GM12878 (cell line): ENCODE results near the gene GATAD2B. TPM values are rescaled to one million over a fixed set of nuclear protein-coding genes. Genes with fewer than 3 reads are reported as not detected.
A peak's percentile ranks its signal among the peaks of the same experiment; 100 is the strongest.

Source experiments
- CBX3 ChIP-seq: fragments of 200-600 bp; sonication (generic); IDR thresholded peaks from 2 replicates; pipeline ENCODE4 v1.6.1; 2016; ENCODE audit warnings: low read depth, borderline replicate concordance
- FOXM1 ChIP-seq: IDR thresholded peaks from 2 replicates; pipeline ENCODE4 v1.6.1; 2012; ENCODE audit warnings: low read depth, mild to moderate bottlenecking, inconsistent platforms, low read length, moderate library complexity
- HCFC1 ChIP-seq: fragments of 150-350 bp; IDR thresholded peaks from 2 replicates; pipeline ENCODE4 v1.6.1; 2014; ENCODE audit warnings: low read length
- IRF4 ChIP-seq: IDR thresholded peaks from 2 replicates; pipeline ENCODE4 v1.6.1; 2011; ENCODE audit warnings: low read depth, low read length
- NR2F1 ChIP-seq: fragments of 450-650 bp; conservative IDR thresholded peaks from 2 replicates; pipeline ENCODE4 v1.6.1; 2017; ENCODE audit warnings: mild to moderate bottlenecking
- SMAD5 ChIP-seq: IDR thresholded peaks from 2 replicates; pipeline ENCODE4 v1.6.1; 2016; ENCODE audit warnings: antibody characterized with exemption, low read depth
- SMC3 ChIP-seq: IDR thresholded peaks from 2 replicates; pipeline ENCODE4 v1.6.1; 2011; ENCODE audit warnings: low read length, improper control_type of control experiment, borderline replicate concordance
- TAF1 ChIP-seq: IDR thresholded peaks from 2 replicates; pipeline ENCODE4 v1.6.1; 2011; ENCODE audit warnings: mild to moderate bottlenecking, low read depth, low read length, borderline replicate concordance
- TCF12 ChIP-seq: IDR thresholded peaks from 2 replicates; pipeline ENCODE4 v1.6.1; 2011; ENCODE audit warnings: low read depth, mild to moderate bottlenecking, low read length
- ZNF207 ChIP-seq: fragments of 450-650 bp; IDR thresholded peaks from 2 replicates; pipeline ENCODE4 v1.6.1; 2014; ENCODE audit warnings: antibody characterized with exemption, mild to moderate bottlenecking, borderline replicate concordance
- ZNF217 ChIP-seq: fragments of 450-650 bp; IDR thresholded peaks from 2 replicates; pipeline ENCODE4 v1.6.1; 2017; ENCODE audit warnings: antibody characterized with exemption, mild to moderate bottlenecking
- ZNF24 ChIP-seq: fragments of 450-650 bp; IDR thresholded peaks from 2 replicates; pipeline ENCODE4 v1.6.1; 2017; ENCODE audit warnings: antibody characterized with exemption, mild to moderate bottlenecking
- polyA plus RNA-seq, 11 experiments: library from polyadenylated mRNA; depleted of rRNA in 4 of 11; unstranded in 6 of 11; stranded (reverse) in 5 of 11; fragments of >200 nt; fragmentation: Nextera tagmentation in 4 of 11; fragmentation: Illumina TruSeq in 1 of 11; extraction: Ambion mirVana in 4 of 11; extraction: Trizol in 1 of 11; gene quantifications; 1 replicate in 1 of 11; 2 replicates in 10 of 11; pipeline versions ENCODE4 v1.2.1 to v1.2.3, GENCODE V29; 2011 to 2016; ENCODE audit warnings: inconsistent platforms in 2 of 11, missing spikeins in 2 of 11, low read depth in 1 of 11
- total RNA-seq, 4 experiments: library from RNA; depleted of rRNA in 3 of 4; stranded (reverse); fragments of >200 nt in 3 of 4; fragmentation: Illumina TruSeq in 1 of 4; extraction: Trizol in 1 of 4; gene quantifications; 2 replicates each; pipeline versions ENCODE4 v1.2.1 to v1.2.3, GENCODE V29; 2013 to 2021
- TF ChIP-seq, protein P1 (sequence below): IDR thresholded peaks from 2 replicates; pipeline ENCODE4 v1.6.1; 2012; ENCODE audit warnings: improper control_type of control experiment, low read depth, low read length; ENCODE audit not compliant: insufficient replicate concordance
- TF ChIP-seq, protein P2 (sequence below): fragments of 150-350 bp; IDR thresholded peaks from 2 replicates; pipeline ENCODE4 v1.6.1; 2016; ENCODE audit warnings: low read depth, low read length
- TF ChIP-seq, protein P3 (sequence below): IDR thresholded peaks from 2 replicates; pipeline ENCODE4 v1.6.1; 2011; ENCODE audit warnings: borderline replicate concordance, low read depth, mild to moderate bottlenecking, moderate library complexity, low read length; ENCODE audit not compliant: insufficient read depth, poor library complexity, severe bottlenecking
- TF ChIP-seq, protein P4 (sequence below): IDR thresholded peaks from 2 replicates; pipeline ENCODE4 v1.6.1; 2011; ENCODE audit warnings: low read depth, mild to moderate bottlenecking, low read length, moderate library complexity, borderline replicate concordance; ENCODE audit errors: extremely low read depth
- TF ChIP-seq, protein P5 (sequence below): fragments of 450-650 bp; IDR thresholded peaks from 2 replicates; pipeline ENCODE4 v1.6.1; 2016; ENCODE audit warnings: mild to moderate bottlenecking

Gene GATAD2B
- total and polyA plus RNA-seq, 10 of the 15 experiments (the other 5 are each of a cell fraction or from before 2014, with no cell fraction given), result 2.4 to 63.1 (median 8.7) TPM

DNA sequence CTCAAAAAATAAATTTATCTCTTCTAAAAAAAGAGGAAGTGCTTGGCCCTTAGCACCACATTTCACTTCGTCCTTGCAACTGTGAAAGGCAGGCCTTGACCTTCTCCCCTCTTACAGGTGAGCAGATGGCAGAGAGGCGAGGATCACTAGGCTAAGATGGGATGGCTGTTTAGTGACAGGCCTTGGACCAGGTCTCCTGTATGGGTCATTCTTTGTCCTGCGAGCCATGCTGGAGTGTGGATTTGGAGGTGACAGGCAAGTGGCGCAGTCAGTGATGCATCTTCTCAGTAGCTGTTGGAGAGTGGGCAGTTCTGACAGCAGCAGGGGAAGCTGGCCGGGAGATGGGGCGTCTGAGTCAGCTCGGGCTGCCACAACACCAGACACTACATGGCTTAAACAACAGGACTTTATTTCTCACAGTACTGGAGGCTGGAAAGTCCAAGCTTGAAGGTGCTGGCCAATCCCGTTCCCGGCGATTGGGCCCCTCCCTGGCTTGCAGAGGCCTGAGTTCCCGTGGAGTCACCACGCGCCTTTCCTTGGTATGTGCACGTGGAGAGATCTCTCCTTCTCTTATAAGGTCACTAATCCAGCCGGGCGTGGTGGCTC is 131.0 kb downstream of the GATAD2B start (continued):
- TF ChIP-seq, protein P1, sequence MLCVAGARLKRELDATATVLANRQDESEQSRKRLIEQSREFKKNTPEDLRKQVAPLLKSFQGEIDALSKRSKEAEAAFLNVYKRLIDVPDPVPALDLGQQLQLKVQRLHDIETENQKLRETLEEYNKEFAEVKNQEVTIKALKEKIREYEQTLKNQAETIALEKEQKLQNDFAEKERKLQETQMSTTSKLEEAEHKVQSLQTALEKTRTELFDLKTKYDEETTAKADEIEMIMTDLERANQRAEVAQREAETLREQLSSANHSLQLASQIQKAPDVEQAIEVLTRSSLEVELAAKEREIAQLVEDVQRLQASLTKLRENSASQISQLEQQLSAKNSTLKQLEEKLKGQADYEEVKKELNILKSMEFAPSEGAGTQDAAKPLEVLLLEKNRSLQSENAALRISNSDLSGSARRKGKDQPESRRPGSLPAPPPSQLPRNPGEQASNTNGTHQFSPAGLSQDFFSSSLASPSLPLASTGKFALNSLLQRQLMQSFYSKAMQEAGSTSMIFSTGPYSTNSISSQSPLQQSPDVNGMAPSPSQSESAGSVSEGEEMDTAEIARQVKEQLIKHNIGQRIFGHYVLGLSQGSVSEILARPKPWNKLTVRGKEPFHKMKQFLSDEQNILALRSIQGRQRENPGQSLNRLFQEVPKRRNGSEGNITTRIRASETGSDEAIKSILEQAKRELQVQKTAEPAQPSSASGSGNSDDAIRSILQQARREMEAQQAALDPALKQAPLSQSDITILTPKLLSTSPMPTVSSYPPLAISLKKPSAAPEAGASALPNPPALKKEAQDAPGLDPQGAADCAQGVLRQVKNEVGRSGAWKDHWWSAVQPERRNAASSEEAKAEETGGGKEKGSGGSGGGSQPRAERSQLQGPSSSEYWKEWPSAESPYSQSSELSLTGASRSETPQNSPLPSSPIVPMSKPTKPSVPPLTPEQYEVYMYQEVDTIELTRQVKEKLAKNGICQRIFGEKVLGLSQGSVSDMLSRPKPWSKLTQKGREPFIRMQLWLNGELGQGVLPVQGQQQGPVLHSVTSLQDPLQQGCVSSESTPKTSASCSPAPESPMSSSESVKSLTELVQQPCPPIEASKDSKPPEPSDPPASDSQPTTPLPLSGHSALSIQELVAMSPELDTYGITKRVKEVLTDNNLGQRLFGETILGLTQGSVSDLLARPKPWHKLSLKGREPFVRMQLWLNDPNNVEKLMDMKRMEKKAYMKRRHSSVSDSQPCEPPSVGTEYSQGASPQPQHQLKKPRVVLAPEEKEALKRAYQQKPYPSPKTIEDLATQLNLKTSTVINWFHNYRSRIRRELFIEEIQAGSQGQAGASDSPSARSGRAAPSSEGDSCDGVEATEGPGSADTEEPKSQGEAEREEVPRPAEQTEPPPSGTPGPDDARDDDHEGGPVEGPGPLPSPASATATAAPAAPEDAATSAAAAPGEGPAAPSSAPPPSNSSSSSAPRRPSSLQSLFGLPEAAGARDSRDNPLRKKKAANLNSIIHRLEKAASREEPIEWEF, result no peak
- TF ChIP-seq HCFC1 (no peak), IRF4 (no peak), TAF1 (no peak), ZNF217 (0 out of 2 replicates have a peak, but pooled peaks have one; percentile 7), NR2F1 (peak; percentile 89), SMAD5 (no peak), ZNF24 (no peak), ZNF207 (no peak), FOXM1 (no peak), CBX3 (no peak), SMC3 (no peak), TCF12 (no peak)
- TF ChIP-seq, protein P2, sequence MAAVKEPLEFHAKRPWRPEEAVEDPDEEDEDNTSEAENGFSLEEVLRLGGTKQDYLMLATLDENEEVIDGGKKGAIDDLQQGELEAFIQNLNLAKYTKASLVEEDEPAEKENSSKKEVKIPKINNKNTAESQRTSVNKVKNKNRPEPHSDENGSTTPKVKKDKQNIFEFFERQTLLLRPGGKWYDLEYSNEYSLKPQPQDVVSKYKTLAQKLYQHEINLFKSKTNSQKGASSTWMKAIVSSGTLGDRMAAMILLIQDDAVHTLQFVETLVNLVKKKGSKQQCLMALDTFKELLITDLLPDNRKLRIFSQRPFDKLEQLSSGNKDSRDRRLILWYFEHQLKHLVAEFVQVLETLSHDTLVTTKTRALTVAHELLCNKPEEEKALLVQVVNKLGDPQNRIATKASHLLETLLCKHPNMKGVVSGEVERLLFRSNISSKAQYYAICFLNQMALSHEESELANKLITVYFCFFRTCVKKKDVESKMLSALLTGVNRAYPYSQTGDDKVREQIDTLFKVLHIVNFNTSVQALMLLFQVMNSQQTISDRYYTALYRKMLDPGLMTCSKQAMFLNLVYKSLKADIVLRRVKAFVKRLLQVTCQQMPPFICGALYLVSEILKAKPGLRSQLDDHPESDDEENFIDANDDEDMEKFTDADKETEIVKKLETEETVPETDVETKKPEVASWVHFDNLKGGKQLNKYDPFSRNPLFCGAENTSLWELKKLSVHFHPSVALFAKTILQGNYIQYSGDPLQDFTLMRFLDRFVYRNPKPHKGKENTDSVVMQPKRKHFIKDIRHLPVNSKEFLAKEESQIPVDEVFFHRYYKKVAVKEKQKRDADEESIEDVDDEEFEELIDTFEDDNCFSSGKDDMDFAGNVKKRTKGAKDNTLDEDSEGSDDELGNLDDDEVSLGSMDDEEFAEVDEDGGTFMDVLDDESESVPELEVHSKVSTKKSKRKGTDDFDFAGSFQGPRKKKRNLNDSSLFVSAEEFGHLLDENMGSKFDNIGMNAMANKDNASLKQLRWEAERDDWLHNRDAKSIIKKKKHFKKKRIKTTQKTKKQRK, result no peak
- TF ChIP-seq, protein P3, sequence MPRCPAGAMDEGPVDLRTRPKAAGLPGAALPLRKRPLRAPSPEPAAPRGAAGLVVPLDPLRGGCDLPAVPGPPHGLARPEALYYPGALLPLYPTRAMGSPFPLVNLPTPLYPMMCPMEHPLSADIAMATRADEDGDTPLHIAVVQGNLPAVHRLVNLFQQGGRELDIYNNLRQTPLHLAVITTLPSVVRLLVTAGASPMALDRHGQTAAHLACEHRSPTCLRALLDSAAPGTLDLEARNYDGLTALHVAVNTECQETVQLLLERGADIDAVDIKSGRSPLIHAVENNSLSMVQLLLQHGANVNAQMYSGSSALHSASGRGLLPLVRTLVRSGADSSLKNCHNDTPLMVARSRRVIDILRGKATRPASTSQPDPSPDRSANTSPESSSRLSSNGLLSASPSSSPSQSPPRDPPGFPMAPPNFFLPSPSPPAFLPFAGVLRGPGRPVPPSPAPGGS, result no peak
- TF ChIP-seq, protein P4, sequence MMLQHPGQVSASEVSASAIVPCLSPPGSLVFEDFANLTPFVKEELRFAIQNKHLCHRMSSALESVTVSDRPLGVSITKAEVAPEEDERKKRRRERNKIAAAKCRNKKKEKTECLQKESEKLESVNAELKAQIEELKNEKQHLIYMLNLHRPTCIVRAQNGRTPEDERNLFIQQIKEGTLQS, result no peak
- TF ChIP-seq, protein P5, sequence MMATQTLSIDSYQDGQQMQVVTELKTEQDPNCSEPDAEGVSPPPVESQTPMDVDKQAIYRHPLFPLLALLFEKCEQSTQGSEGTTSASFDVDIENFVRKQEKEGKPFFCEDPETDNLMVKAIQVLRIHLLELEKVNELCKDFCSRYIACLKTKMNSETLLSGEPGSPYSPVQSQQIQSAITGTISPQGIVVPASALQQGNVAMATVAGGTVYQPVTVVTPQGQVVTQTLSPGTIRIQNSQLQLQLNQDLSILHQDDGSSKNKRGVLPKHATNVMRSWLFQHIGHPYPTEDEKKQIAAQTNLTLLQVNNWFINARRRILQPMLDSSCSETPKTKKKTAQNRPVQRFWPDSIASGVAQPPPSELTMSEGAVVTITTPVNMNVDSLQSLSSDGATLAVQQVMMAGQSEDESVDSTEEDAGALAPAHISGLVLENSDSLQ, result no peak
